ENCODE measurements around the gene ITPRID2. TPM values are rescaled to one million over a fixed set of nuclear protein-coding genes. Genes with fewer than 3 reads are reported as not detected.

Gene ITPRID2
- total and polyA plus RNA-seq, 2 of the 13 experiments (the other 11 are each of a cell fraction or from before 2014, with no cell fraction given) = 44.8 to 62.3 TPM

DNA sequence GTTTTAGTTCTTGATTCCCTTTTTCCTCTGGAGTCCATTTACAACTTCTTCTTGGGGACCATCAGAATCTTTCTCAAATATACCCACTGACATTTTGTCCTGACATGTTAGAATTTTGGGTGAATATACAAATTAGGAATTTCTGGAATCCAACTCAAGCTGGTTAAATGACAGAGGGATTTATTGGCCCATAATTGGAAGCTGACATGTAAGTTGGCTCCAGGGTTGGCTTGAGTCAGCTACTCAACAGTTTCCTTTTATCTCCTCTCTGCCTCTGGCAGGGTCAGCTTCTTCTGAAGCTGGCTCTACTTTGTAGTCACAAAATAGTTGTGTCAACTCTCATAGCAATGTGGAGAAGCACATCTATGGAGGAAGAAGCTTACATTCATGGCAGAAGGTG is 57.5 kb downstream of the ITPRID2 start:
- Histone ChIP-seq H3K9me3 (ENCODE audit: low read length) (no peaks in the 10 kb centered on the region), H3K36me3 (replicated peaks in 1 of 2; ENCODE audit: control insufficient read depth in 1 of 2, insufficient read depth in 2 of 2, low read length in 2 of 2) (no peaks in the 10 kb centered on the region), H3K9ac (ENCODE audit: insufficient read depth, low read depth, low read length) (no peak overlapping the region), H3K4me2 (ENCODE audit: low read depth, low read length) (no peak overlapping the region), H3K79me2 (ENCODE audit: insufficient read depth, low read length) (no peaks in the 10 kb centered on the region), H2AFZ (ENCODE audit: low read length) (no peak overlapping the region), H4K20me1 (ENCODE audit: insufficient read depth, low read length) (no peaks in the 10 kb centered on the region), H3K27me3 (ENCODE audit: control insufficient read depth in 1 of 2, insufficient read depth in 2 of 2, low read length in 2 of 2) (no peaks in the 10 kb centered on the region), H3K4me3 (replicated peaks in 1 of 3; ENCODE audit: insufficient read depth in 1 of 3, low read depth in 2 of 3, low read length in 3 of 3) (no peak overlapping the region), H3K27ac (ENCODE audit: extremely low read length, insufficient read depth, low read length) (no peak overlapping the region), H3K4me1 (ENCODE audit: insufficient read depth, low read length) (peaks cover 49% of the 10 kb centered on the region)
- ATAC-seq (no peak), DNase-seq (ENCODE audit: low spot score) (no peak), FAIRE-seq (no peak)
- POLR2A ChIA-PET = no interaction called here
- intact Hi-C loops (cut with micrococcal nuclease; ENCODE audit: unreplicated experiment) = no loop called here
- BruUV-seq (replicated peaks) = no TSS peak
- in situ Hi-C loops (cut with HindIII; ENCODE audit: extremely low pct_ligation_motif_present, low pct_unique_long_range_greater_than_20kb) = loop anchor here (5.0 kb wide), 1 partner anchor 37 kb away; no protein-coding TSS in a partner anchor
- CTCF ChIA-PET (ENCODE audit: low intra/inter-chr PET ratio, low total read pairs) = no interaction called here
- TF ChIP-seq, protein P1, sequence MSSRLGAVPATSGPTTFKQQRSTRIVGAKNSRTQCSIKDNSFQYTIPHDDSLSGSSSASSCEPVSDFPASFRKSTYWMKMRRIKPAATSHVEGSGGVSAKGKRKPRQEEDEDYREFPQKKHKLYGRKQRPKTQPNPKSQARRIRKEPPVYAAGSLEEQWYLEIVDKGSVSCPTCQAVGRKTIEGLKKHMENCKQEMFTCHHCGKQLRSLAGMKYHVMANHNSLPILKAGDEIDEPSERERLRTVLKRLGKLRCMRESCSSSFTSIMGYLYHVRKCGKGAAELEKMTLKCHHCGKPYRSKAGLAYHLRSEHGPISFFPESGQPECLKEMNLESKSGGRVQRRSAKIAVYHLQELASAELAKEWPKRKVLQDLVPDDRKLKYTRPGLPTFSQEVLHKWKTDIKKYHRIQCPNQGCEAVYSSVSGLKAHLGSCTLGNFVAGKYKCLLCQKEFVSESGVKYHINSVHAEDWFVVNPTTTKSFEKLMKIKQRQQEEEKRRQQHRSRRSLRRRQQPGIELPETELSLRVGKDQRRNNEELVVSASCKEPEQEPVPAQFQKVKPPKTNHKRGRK (CRISPR knock-in tag; IDR thresholded peaks at IDR 0.05) = no peak
- TF ChIP-seq, protein P2, sequence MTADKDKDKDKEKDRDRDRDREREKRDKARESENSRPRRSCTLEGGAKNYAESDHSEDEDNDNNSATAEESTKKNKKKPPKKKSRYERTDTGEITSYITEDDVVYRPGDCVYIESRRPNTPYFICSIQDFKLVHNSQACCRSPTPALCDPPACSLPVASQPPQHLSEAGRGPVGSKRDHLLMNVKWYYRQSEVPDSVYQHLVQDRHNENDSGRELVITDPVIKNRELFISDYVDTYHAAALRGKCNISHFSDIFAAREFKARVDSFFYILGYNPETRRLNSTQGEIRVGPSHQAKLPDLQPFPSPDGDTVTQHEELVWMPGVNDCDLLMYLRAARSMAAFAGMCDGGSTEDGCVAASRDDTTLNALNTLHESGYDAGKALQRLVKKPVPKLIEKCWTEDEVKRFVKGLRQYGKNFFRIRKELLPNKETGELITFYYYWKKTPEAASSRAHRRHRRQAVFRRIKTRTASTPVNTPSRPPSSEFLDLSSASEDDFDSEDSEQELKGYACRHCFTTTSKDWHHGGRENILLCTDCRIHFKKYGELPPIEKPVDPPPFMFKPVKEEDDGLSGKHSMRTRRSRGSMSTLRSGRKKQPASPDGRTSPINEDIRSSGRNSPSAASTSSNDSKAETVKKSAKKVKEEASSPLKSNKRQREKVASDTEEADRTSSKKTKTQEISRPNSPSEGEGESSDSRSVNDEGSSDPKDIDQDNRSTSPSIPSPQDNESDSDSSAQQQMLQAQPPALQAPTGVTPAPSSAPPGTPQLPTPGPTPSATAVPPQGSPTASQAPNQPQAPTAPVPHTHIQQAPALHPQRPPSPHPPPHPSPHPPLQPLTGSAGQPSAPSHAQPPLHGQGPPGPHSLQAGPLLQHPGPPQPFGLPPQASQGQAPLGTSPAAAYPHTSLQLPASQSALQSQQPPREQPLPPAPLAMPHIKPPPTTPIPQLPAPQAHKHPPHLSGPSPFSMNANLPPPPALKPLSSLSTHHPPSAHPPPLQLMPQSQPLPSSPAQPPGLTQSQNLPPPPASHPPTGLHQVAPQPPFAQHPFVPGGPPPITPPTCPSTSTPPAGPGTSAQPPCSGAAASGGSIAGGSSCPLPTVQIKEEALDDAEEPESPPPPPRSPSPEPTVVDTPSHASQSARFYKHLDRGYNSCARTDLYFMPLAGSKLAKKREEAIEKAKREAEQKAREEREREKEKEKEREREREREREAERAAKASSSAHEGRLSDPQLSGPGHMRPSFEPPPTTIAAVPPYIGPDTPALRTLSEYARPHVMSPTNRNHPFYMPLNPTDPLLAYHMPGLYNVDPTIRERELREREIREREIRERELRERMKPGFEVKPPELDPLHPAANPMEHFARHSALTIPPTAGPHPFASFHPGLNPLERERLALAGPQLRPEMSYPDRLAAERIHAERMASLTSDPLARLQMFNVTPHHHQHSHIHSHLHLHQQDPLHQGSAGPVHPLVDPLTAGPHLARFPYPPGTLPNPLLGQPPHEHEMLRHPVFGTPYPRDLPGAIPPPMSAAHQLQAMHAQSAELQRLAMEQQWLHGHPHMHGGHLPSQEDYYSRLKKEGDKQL (CRISPR knock-in tag; IDR thresholded peaks at IDR 0.05; ENCODE audit: low read depth) = no peak
- TF ChIP-seq, protein P3, sequence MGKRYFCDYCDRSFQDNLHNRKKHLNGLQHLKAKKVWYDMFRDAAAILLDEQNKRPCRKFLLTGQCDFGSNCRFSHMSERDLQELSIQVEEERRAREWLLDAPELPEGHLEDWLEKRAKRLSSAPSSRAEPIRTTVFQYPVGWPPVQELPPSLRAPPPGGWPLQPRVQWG (CRISPR knock-in tag; IDR thresholded peaks at IDR 0.05; ENCODE audit: borderline replicate concordance, low read depth) = no peak
- TF ChIP-seq CAMTA2 (CRISPR knock-in tag; IDR thresholded peaks at IDR 0.05; ENCODE audit: borderline replicate concordance) = no peak
- TF ChIP-seq ZNF124 (CRISPR knock-in tag; IDR thresholded peaks at IDR 0.05) = no peak
- TF ChIP-seq PCBP2 (optimal IDR thresholded peaks at IDR 0.05; ENCODE audit: low read depth, low read length, poor library complexity, severe bottlenecking) = no peak
- TF ChIP-seq, protein P4, sequence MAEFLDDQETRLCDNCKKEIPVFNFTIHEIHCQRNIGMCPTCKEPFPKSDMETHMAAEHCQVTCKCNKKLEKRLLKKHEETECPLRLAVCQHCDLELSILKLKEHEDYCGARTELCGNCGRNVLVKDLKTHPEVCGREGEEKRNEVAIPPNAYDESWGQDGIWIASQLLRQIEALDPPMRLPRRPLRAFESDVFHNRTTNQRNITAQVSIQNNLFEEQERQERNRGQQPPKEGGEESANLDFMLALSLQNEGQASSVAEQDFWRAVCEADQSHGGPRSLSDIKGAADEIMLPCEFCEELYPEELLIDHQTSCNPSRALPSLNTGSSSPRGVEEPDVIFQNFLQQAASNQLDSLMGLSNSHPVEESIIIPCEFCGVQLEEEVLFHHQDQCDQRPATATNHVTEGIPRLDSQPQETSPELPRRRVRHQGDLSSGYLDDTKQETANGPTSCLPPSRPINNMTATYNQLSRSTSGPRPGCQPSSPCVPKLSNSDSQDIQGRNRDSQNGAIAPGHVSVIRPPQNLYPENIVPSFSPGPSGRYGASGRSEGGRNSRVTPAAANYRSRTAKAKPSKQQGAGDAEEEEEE (CRISPR knock-in tag; IDR thresholded peaks at IDR 0.05; ENCODE audit: borderline replicate concordance) = no peak
- no peak for TF ChIP-seq NFYB (CRISPR knock-in tag; IDR thresholded peaks at IDR 0.05)
- TF ChIP-seq ZNF747 (CRISPR knock-in tag; IDR thresholded peaks at IDR 0.05; ENCODE audit: borderline replicate concordance) = no peak
- TF ChIP-seq, protein P5, sequence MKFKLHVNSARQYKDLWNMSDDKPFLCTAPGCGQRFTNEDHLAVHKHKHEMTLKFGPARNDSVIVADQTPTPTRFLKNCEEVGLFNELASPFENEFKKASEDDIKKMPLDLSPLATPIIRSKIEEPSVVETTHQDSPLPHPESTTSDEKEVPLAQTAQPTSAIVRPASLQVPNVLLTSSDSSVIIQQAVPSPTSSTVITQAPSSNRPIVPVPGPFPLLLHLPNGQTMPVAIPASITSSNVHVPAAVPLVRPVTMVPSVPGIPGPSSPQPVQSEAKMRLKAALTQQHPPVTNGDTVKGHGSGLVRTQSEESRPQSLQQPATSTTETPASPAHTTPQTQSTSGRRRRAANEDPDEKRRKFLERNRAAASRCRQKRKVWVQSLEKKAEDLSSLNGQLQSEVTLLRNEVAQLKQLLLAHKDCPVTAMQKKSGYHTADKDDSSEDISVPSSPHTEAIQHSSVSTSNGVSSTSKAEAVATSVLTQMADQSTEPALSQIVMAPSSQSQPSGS (CRISPR knock-in tag; IDR thresholded peaks at IDR 0.05) = no peak
- no peak for TF ChIP-seq PHF8 (CRISPR knock-in tag; IDR thresholded peaks at IDR 0.05)
- no peak for TF ChIP-seq POLR2A (IDR thresholded peaks at IDR 0.05; ENCODE audit: insufficient read depth in 1 of 2, low read depth in 2 of 2, low read length in 2 of 2)
- TF ChIP-seq FOXJ3 (CRISPR knock-in tag; IDR thresholded peaks at IDR 0.05; ENCODE audit: borderline replicate concordance) = no peak
- no peak for TF ChIP-seq MED8 (CRISPR knock-in tag; IDR thresholded peaks at IDR 0.05; ENCODE audit: insufficient replicate concordance)
- no peak for TF ChIP-seq JUND (CRISPR knock-in tag; IDR thresholded peaks at IDR 0.05)
